Activated naive CD4-positive, alpha-beta T cell treated with anti-CD3 and anti-CD28 coated beads, Interleukin-2, amount 50 U/mL, for 16 hours (primary cell): ENCODE data around the gene ZFP91.
"Not testable (repeated sequence)": the region's sequence is repeated elsewhere in the genome, so short reads cannot be mapped to it uniquely, and the experiment has no call there.

ENCODE experiments used
- DNase-seq: peaks from one replicate; pipeline ENCODE4 v3.0.0-alpha.2; 2020

The ZFP91 gene, protein sequence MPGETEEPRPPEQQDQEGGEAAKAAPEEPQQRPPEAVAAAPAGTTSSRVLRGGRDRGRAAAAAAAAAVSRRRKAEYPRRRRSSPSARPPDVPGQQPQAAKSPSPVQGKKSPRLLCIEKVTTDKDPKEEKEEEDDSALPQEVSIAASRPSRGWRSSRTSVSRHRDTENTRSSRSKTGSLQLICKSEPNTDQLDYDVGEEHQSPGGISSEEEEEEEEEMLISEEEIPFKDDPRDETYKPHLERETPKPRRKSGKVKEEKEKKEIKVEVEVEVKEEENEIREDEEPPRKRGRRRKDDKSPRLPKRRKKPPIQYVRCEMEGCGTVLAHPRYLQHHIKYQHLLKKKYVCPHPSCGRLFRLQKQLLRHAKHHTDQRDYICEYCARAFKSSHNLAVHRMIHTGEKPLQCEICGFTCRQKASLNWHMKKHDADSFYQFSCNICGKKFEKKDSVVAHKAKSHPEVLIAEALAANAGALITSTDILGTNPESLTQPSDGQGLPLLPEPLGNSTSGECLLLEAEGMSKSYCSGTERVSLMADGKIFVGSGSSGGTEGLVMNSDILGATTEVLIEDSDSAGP

GRCh38 chr11:58578635-58579191 lies at the start of gene ZFP91:
Gene ZFP91 (plus strand): TSS chr11:58579063. CDS start chr11:58579282, 219 bp downstream.
- peak; percentile 97 for DNase-seq

DNA sequence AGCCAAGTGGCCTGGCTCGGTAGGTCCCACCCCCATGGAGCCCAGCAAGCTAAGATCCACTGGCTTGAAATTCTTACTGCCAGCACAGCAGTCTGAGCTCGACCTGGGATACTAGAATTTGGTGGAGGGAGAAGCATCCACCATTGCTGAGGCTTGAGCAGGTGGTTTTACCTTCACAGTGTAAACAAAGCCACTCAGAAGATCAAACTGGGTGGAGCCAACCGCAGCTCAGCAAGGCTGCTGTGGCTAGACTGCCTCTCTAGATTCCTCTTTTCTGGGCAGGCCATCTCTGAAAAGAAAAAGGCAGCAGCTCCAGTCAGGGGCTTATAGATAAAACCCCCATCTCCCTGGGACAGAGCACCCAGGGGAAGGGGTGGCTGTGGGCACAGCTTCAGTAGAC lies 48.6 kb upstream of the ZFP91 start:
- no peak for DNase-seq

DNA sequence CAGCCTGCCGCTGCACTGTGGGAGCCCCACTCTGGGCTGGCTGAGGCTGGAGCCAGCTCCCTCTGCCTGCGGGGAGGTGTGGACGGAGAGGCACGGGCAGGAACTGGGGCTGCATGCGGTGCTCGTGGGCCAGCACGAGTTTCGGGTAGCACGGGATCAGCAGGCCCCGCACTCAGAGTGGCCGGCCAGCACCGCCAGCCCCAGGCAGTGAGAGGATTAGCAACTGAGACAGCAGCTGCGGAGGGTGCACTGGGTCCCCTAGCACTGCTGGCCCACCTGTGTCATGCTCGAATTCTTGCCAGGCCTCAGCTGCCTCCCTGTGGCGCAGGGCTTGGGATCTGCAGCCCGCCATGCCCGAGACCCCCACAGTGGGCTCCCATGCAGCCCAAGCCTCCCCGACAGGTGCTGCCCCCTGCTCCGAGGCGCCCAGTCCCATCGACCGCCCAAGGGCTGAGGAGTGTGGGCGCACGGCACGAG lies 47.0 kb upstream of the ZFP91 start:
- DNase-seq, result no peak

GRCh38 chr11:58546841-58547240 lies 32.0 kb upstream of the ZFP91 start:
- DNase-seq, result no peak

DNA sequence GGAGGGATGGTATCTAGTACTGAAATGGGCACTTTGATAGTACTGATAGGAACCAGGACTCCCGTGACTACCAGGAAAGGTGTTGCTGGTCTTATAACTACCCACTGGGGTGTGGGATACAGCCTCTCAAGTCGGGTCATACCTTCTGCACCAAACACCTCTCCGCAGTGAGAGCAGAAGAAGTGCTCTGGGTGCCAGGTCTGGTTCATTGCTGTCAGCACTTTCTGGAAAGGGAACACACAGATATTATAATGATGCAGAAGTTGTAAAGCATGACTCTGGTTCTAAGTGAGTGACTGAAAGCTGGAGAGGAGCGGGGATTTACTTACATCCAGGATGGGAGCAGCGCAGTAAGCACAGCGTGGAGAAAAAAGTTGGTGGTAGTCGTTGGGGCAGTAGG lies 29.2 kb upstream of the ZFP91 start:
- no peak for DNase-seq

DNA sequence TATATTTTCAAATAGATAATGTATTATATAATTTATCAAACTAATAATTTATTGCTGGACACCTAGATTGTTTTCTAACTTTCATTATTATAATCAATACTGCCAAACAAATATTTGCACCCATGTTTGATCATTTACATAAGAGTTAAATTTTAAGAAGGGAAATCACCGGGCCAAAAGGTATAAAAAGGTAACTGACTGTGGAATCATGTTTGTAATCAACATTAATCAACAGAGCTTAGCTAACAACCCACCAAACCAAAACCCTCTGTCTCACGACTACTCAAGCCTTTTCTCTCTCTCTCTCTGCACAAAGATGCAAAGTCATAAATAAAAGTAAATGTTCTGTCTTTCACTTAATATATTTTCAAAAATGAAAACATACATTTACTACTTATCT lies 18.0 kb upstream of the ZFP91 start:
- DNase-seq, result no peak

DNA sequence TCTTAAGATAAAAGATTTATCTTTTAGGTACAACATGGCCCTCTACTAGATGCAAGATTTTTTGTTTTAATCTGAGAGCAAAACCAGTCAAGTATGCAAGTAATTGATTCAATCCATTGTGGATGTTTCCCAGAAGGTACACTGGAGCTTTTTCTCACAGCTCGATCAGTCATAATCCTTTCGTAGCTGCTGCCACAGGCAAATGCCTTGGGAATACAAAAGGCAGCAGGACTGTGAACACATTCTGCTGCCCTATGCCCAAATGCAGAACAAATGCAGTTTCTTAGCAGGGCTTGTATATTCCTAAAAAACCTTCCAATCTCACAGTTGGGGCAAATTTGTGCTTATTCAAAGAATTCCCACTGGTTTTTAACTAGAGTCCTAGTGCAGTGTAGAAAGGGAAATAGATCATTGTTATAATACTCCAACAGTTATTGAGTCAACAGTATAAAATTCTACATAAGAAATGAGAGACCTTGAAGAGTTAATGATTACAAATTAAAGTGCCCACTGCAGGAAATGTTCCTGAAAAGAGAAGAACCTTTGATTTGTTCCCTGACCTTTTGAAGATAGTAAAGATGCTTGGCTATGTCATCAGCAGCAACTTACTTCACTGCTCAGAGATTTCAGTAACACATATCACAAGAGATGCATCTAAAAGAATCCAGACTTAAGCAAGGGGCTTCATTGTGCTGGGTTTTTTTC lies 17.3 kb upstream of the ZFP91 start:
- DNase-seq, result no peak

DNA sequence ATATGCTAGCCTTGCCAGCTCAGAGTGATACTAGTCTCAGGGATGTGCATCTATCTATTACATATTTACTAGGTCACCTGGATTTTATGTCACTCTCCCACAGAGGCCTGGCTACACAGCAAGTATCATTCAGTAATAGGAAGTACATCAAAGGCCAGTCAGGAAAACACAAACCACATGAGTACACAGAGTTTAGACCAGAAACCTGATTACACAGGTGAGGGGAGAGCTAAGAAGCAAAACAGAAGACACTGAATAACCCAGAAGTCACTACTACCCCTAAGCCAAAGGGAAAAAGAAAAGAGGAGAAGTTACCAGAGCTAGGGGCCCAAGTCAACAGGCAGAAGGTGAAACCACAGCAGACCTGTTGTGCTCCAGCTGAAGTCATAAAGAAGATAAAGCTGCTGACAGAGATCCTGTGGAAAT lies 16.5 kb upstream of the ZFP91 start:
- no peak for DNase-seq

- no peak for DNase-seq
Observed at GRCh38 chr11:58564231-58564630, 14.6 kb upstream of the ZFP91 start.

GRCh38 chr11:58567889-58568512 lies 10.9 kb upstream of the ZFP91 start:
- DNase-seq, result peak; percentile 78

DNA sequence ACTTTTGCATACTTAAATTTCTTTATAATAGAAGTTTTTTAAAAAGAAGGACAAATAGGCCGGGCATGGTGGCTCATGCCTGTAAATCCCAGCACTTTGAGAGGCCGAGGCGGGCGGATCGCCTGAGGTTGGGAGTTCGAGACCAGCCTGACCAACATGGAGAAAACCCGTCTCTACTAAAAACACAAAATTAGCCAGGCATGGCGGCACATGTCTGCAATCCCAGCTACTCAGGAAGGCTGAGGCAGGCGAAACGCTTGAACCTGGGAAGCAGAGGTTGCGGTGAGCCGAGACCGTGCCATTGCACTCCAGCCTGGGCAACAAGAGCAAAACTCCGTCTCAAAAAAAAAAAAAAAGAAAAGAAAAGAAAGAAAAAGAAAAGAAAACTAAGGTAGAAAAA lies 6.0 kb upstream of the ZFP91 start:
- DNase-seq, result not testable (repeated sequence)

GRCh38 chr11:58573451-58574104 lies 5.3 kb upstream of the ZFP91 start:
- DNase-seq, result peak; percentile 73

DNA sequence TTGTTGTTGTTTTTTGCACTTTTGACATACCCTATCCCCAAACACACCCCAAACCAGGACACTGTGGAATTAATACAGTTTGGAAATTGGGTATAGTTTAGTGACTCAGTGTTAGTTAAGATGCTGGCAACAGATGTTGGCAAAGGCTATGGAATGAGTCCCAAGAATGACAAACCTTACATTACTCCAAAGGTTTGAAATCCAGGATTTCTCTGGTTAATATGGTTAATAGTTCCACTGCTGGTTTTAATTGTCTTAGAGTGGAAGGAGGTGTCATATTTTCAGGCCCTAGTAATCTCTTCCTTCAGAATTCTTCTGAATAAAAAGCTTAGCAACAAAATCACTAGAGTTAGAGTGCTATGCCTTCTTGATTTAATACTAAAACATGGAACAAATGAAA lies 4.0 kb upstream of the ZFP91 start:
- DNase-seq, result no peak

GRCh38 chr11:58575377-58576020 lies 3.4 kb upstream of the ZFP91 start, which contains the start of gene LPXN:
Gene LPXN (minus strand): TSS chr11:58575856. CDS start chr11:58575772, 84 bp downstream.
- peak; percentile 45 for DNase-seq

GRCh38 chr11:58576887-58577471 lies 1.9 kb upstream of the ZFP91 start:
- no peak for DNase-seq

DNA sequence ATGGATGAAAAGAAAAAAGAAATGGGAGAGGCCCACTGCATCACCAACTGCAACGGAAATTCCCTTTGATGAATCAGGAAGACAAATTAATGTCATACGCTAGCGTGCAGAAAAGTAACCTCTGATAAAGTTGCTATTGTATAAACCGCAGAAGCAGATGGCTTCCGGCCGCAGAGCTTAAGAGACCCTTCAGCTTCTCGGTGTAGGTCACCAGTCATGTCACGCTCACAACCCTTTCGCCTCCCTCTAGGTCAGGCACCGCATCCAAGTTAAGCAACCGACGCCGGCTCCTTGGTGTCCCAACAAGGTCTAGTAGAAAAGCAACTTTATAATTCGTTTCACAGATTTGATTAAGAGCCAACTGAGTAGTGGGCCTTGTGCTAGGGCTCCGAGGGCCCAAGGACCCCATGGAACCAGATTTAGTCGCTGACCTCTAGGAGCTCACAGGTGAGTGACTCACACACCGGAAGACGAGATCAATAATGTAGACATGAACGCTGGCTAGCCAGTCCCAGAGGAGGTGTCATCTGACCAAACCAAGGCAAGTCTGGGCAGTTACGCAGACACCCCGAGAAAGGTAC lies 1.2 kb upstream of the ZFP91 start:
- DNase-seq, result peak; percentile 78

GRCh38 chr11:58578136-58578634 lies 678 bp upstream of the ZFP91 start:
- DNase-seq, result peak; percentile 91

GRCh38 chr11:58579192-58580129 lies 598 bp downstream of the ZFP91 start:
- peak; percentile 94 for DNase-seq

DNA sequence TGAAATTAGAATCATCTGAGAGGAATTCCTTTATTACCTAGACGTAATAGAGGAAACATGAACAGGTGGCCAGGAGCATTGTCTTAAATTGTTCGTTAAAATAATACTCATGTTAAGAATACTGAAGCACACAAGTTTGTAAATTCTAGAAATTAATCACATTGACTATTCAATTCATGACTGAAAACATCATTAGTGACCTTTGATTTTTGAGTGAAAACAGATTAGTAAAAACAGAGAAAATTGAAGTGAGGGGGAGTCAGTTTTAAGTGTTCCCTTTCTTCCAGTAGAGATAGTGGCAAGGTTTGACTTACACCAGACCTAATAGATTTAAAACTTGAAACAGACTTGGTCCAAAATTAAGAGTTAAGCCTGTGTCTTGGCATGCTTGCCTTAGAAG lies 1.4 kb downstream of the ZFP91 start:
- DNase-seq, result no peak

DNA sequence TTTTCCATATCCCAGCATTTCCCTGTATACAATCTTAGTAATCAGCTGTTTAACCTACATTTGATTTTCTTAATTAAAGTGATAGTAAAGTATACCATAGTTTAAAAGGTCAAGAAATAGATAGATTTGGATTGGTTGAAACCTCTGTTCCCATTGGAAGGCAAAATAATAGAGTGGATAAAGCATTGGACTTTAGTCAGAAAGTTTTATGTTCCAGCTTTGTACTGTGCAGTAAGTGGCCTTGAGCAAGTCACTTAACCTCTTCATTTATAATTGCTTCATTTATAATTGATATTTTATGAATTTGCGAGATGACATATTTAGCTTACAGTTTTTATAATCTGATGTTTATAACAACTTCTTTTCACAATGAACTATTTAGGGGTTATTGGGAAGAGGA lies 3.6 kb downstream of the ZFP91 start:
- DNase-seq, result no peak
